ENCODE data around the gene MYO1A. TPM values are rescaled to one million over a fixed set of nuclear protein-coding genes. Genes with fewer than 3 reads are reported as not detected.
"Not testable (repeated sequence)": the region's sequence is repeated elsewhere in the genome, so short reads cannot be mapped to it uniquely, and the experiment has no call there.

MYO1A gene
- total and polyA plus RNA-seq, 2 donors from 2014 or later: 0.25 to 0.77 TPM

DNA sequence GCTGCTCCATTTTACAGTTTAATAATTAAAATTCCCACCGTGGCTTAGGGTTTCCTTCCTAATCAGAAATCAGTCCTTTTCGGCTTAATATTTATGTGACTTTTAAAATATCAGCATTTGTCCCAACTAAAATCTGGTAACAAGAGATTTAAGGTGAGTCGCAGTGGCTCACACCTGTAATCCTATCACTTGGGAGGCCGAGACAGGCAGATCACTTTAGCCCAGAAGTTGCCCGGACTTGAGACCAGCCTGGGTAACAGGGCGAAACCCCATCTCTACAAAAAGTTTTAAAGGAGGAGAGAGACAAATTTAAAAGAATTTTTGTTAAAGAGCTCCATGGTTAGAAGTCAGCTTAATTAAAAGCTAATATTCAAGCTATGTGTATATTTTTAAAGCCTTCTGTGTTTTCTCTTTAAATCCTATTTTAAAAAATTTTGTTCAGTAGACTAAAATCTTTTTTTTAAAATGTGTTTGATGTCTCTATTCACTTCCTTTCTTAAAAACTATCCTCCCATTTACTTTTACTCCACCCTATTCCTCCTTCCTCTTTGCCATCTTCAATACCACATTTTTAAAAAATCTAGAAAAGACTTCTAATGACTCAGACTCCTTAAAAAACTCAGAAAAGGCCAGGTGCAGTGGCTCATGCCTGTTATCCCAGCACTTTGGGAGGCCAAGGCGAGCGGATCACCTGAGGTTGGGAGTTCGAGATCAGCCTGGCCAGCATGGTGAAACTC, 29.8 kb downstream of the MYO1A start:
- intact Hi-C loops (cut with DNase I): no loop called here
- DNase-seq (peak in 1 of 5 donors; percentile 18), FAIRE-seq (no peak)
- Histone ChIP-seq H3K27me3 (ENCODE audit: control insufficient read depth, insufficient read depth, low read length) (no peaks in the 10 kb centered on the region), H3K27ac (ENCODE audit: low read depth in 2 of 2, low read length in 2 of 2) (no peak overlapping the region), H3K36me3 (ENCODE audit: control insufficient read depth in 2 of 3, insufficient read depth in 3 of 3, low read length in 3 of 3) (no peaks in the 10 kb centered on the region), H3K9me3 (ENCODE audit: control insufficient read depth in 2 of 3, insufficient read depth in 1 of 3, low read length in 3 of 3) (no peaks in the 10 kb centered on the region), H3K4me1 (ENCODE audit: control insufficient read depth in 2 of 3, insufficient read depth in 2 of 3, low read depth in 1 of 3, low read length in 3 of 3) (no peaks in the 10 kb centered on the region), H3K9ac (ENCODE audit: low read length in 3 of 3) (no peak overlapping the region), H3K4me3 (ENCODE audit: low read length in 3 of 3) (no peak overlapping the region)
- TF ChIP-seq, protein P1, sequence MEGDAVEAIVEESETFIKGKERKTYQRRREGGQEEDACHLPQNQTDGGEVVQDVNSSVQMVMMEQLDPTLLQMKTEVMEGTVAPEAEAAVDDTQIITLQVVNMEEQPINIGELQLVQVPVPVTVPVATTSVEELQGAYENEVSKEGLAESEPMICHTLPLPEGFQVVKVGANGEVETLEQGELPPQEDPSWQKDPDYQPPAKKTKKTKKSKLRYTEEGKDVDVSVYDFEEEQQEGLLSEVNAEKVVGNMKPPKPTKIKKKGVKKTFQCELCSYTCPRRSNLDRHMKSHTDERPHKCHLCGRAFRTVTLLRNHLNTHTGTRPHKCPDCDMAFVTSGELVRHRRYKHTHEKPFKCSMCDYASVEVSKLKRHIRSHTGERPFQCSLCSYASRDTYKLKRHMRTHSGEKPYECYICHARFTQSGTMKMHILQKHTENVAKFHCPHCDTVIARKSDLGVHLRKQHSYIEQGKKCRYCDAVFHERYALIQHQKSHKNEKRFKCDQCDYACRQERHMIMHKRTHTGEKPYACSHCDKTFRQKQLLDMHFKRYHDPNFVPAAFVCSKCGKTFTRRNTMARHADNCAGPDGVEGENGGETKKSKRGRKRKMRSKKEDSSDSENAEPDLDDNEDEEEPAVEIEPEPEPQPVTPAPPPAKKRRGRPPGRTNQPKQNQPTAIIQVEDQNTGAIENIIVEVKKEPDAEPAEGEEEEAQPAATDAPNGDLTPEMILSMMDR (IDR thresholded peaks at IDR 0.05; ENCODE audit: borderline replicate concordance, extremely low read depth, insufficient read depth): no peak

DNA sequence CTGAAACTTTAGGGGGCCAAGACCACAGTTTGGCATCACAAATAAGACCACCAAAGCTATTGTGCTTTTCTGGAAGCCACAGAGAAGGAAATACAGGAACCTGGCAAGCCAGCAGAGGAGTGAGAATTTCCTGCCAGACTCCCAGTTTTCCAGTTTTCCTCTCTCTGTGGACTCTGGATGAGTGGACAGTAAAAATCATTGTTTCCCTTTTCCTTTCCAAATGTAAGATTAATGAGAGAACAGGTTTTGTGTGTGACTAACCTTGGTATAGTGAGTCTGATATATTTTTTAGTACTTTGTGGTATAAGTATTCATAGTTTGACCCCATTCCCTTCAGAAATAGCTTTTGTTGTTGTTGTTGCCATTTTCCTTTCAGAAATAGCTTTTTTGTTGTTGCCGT, 31.0 kb downstream of the MYO1A start:
- Histone ChIP-seq H3K9me3 (ENCODE audit: control insufficient read depth in 2 of 3, insufficient read depth in 1 of 3, low read length in 3 of 3) (no peaks in the 10 kb centered on the region), H3K27me3 (ENCODE audit: control insufficient read depth, insufficient read depth, low read length) (no peaks in the 10 kb centered on the region), H3K4me3 (ENCODE audit: low read length in 3 of 3) (no peak overlapping the region), H3K36me3 (ENCODE audit: control insufficient read depth in 2 of 3, insufficient read depth in 3 of 3, low read length in 3 of 3) (no peaks in the 10 kb centered on the region), H3K4me1 (ENCODE audit: control insufficient read depth in 2 of 3, insufficient read depth in 2 of 3, low read depth in 1 of 3, low read length in 3 of 3) (no peaks in the 10 kb centered on the region), H3K27ac (ENCODE audit: low read depth in 2 of 2, low read length in 2 of 2) (no peak overlapping the region), H3K9ac (ENCODE audit: low read length in 3 of 3) (no peak overlapping the region)
- TF ChIP-seq, protein P1 (IDR thresholded peaks at IDR 0.05; ENCODE audit: borderline replicate concordance, extremely low read depth, insufficient read depth): no peak
- FAIRE-seq (no peak), DNase-seq (no peak)
- intact Hi-C loops (cut with DNase I): no loop called here

DNA sequence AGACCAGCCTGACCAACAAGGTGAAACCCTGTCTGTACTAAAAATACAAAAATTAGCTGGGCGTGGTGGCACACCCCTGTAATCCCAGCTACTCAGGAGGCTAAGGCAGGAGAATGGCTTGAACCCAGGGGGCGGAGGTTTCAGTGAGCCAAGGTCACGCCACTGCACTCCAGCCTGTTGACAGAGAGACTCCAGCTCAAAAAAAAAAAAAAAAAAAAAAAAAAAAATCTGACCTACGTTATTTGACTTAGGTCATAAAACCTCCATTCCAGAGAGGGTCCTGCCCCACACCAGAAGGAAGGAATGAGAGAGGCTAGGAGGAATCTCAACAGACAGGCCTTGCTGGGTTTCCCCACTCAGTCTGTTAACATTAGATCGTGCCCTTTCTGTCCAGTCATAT, 31.6 kb downstream of the MYO1A start:
- H3K9ac ChIP-seq (ENCODE audit: low read length in 3 of 3); intact Hi-C loops (cut with DNase I); FAIRE-seq; H3K4me3 ChIP-seq (ENCODE audit: low read length in 3 of 3); H3K9me3 ChIP-seq (ENCODE audit: control insufficient read depth in 2 of 3, insufficient read depth in 1 of 3, low read length in 3 of 3); H3K36me3 ChIP-seq (ENCODE audit: control insufficient read depth in 2 of 3, insufficient read depth in 3 of 3, low read length in 3 of 3); H3K4me1 ChIP-seq (ENCODE audit: control insufficient read depth in 2 of 3, insufficient read depth in 2 of 3, low read depth in 1 of 3, low read length in 3 of 3); DNase-seq; H3K27me3 ChIP-seq (ENCODE audit: control insufficient read depth, insufficient read depth, low read length); H3K27ac ChIP-seq (ENCODE audit: low read depth in 2 of 2, low read length in 2 of 2): not testable (repeated sequence)

DNA sequence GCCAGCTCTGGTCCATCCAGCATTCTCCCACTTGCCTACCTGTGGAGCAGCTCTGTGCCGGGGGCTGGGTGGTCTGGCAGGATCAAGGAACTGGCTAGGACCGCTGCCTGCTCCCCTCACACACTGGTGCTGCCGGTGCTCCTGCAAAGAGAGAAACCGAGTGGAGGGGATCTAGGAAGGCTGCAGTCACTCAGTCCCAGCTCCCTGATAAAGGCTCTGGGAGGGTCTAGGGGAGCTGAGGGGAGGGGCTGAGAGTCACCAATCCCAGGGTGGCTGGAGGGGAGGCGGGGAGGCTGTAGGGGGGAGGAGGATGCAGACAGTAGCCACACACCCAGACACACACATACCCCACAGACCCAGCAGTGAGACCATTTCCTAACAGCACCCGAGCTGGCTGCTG, 33.6 kb downstream of the MYO1A start, which contains the start of gene TAC3:
Gene TAC3, minus strand, starts transcription at position 182 of the 400 bp plus-strand sequence. CDS start 732 bp downstream, outside the sequence.
- DNase-seq (no peak), FAIRE-seq (no peak)
- Histone ChIP-seq H3K4me1 (ENCODE audit: control insufficient read depth in 2 of 3, insufficient read depth in 2 of 3, low read depth in 1 of 3, low read length in 3 of 3) (no peaks in the 10 kb centered on the region), H3K27me3 (ENCODE audit: control insufficient read depth, insufficient read depth, low read length) (no peaks in the 10 kb centered on the region), H3K9me3 (ENCODE audit: control insufficient read depth in 2 of 3, insufficient read depth in 1 of 3, low read length in 3 of 3) (no peaks in the 10 kb centered on the region), H3K9ac (ENCODE audit: low read length in 3 of 3) (no peak within 1 kb of the TSS), H3K36me3 (ENCODE audit: control insufficient read depth in 2 of 3, insufficient read depth in 3 of 3, low read length in 3 of 3) (no peaks in the 10 kb centered on the region), H3K27ac (ENCODE audit: low read depth in 2 of 2, low read length in 2 of 2) (no peak within 1 kb of the TSS), H3K4me3 (ENCODE audit: low read length in 3 of 3) (no peak within 1 kb of the TSS)
- TF ChIP-seq, protein P1 (IDR thresholded peaks at IDR 0.05; ENCODE audit: borderline replicate concordance, extremely low read depth, insufficient read depth): no peak
- intact Hi-C loops (cut with DNase I): no loop called here

Data from kidney (tissue), 14 donors.